ENCODE results near the gene CASK.

Gene CASK

DNA sequence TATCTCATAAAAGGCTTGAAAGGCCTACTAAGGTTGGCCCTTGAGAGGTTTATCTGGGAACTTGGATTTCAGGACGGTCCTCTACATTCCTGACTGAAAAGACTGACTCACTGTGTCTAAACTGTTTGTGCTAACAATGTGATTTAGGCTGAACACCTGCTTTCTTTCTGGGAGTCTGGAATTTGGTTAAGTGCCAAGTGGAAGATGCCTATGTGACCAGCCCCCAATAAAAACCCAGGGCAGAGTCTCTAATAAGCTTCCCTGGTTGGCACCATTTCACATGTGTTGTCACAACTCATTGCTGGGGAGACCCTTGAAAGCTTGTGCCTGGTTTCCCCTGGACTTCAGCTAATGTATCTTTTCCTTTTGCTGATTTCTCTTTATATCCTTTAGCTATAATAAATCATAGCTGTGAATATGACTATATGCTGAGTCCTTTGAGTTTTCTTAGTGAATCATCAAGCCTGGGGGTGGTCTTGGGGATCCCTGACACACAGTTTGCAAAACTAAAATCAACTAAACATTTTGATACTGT is 144.3 kb downstream of the CASK start:
- Histone ChIP-seq H3K36me3 (no peaks in the 10 kb centered on the region), H3K27ac (no peak overlapping the region), H3K9me3 (no peaks in the 10 kb centered on the region), H3K27me3 (no peaks in the 10 kb centered on the region), H3K4me3 (ENCODE audit: low read depth in 1 of 2, low read length in 1 of 2) (no peak overlapping the region), H3K4me1 (ENCODE audit: control insufficient read depth in 1 of 2, insufficient read depth in 1 of 2, low read depth in 1 of 2, low read length in 1 of 2) (no peaks in the 10 kb centered on the region)
- TF ChIP-seq, protein P1, sequence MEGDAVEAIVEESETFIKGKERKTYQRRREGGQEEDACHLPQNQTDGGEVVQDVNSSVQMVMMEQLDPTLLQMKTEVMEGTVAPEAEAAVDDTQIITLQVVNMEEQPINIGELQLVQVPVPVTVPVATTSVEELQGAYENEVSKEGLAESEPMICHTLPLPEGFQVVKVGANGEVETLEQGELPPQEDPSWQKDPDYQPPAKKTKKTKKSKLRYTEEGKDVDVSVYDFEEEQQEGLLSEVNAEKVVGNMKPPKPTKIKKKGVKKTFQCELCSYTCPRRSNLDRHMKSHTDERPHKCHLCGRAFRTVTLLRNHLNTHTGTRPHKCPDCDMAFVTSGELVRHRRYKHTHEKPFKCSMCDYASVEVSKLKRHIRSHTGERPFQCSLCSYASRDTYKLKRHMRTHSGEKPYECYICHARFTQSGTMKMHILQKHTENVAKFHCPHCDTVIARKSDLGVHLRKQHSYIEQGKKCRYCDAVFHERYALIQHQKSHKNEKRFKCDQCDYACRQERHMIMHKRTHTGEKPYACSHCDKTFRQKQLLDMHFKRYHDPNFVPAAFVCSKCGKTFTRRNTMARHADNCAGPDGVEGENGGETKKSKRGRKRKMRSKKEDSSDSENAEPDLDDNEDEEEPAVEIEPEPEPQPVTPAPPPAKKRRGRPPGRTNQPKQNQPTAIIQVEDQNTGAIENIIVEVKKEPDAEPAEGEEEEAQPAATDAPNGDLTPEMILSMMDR (IDR thresholded peaks at IDR 0.05) = no peak

DNA sequence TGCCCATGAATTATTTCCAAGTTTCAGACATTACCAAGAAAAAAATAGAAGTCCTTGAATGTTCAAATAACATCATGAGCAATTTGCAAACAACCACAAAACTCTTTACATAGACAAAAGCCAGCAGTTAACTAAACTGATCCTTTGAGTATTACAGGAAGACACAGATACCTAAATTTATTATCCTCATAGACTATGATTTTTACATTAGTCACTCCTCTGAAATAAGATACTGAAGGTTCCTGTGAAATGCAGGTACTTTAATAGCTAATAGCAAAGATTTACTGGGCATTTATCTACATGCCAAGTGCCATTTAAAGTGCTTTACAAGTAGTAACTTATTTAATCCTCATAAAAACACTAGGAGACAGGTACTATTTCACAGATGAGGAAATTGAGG is 161.7 kb downstream of the CASK start:
- H3K9me3 ChIP-seq = no peaks in the 10 kb centered on the region
- H3K4me1 ChIP-seq (ENCODE audit: control insufficient read depth in 1 of 2, insufficient read depth in 1 of 2, low read depth in 1 of 2, low read length in 1 of 2) = no peaks in the 10 kb centered on the region
- H3K36me3 ChIP-seq = no peaks in the 10 kb centered on the region
- TF ChIP-seq, protein P1 (IDR thresholded peaks at IDR 0.05) = no peak
- H3K27me3 ChIP-seq = no peaks in the 10 kb centered on the region
- H3K4me3 ChIP-seq (ENCODE audit: low read depth in 1 of 2, low read length in 1 of 2) = no peak overlapping the region
- no peak overlapping the region for H3K27ac ChIP-seq

DNA sequence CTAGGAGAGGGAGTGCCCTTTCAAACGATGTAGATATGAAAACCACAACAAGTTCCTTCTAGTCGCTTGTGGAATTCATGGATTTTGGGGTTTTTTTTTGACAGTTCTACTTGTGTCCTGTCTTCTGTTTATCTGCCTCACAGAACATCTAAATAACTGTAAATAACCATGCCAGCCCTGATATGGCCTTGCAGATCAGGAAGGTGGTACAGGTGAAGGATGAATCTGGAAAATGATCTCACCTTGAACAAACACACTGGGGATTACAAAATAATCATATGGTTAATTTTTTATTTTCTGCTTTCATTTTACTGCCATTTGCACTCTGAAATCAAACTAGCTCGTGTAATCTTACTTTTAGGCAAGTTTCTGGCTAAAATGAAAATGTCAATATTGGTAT is 162.2 kb downstream of the CASK start:
- H3K27ac ChIP-seq = no peak overlapping the region
- TF ChIP-seq, protein P1 (IDR thresholded peaks at IDR 0.05) = no peak
- H3K4me3 ChIP-seq (ENCODE audit: low read depth in 1 of 2, low read length in 1 of 2) = no peak overlapping the region
- H3K9me3 ChIP-seq = no peaks in the 10 kb centered on the region
- no peaks in the 10 kb centered on the region for H3K27me3 ChIP-seq
- H3K4me1 ChIP-seq (ENCODE audit: control insufficient read depth in 1 of 2, insufficient read depth in 1 of 2, low read depth in 1 of 2, low read length in 1 of 2) = no peaks in the 10 kb centered on the region
- no peaks in the 10 kb centered on the region for H3K36me3 ChIP-seq

DNA sequence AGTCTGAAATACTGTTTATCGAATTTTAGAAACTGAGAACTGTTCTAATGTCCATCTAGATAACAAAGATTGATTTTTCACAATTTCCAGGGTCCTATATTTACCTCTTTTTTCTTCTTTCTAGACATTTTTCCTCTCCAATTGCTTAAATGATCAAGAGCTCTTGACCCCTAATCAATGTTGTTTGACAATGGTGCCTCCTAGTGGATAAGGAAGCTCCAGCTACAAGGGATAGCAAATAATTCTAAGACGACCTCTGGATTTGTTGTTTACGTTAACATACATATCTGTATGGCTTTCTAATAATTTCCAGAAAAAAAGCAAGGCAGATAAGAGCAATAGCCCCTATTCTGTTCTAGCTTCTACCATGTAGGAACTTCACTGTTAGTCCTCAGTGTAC is 163.5 kb downstream of the CASK start:
- Histone ChIP-seq H3K4me1 (ENCODE audit: control insufficient read depth in 1 of 2, insufficient read depth in 1 of 2, low read depth in 1 of 2, low read length in 1 of 2) (no peaks in the 10 kb centered on the region), H3K27me3 (no peaks in the 10 kb centered on the region), H3K27ac (no peak overlapping the region), H3K4me3 (ENCODE audit: low read depth in 1 of 2, low read length in 1 of 2) (no peak overlapping the region), H3K9me3 (no peaks in the 10 kb centered on the region), H3K36me3 (no peaks in the 10 kb centered on the region)
- TF ChIP-seq, protein P1 (IDR thresholded peaks at IDR 0.05) = peak; percentile 41

DNA sequence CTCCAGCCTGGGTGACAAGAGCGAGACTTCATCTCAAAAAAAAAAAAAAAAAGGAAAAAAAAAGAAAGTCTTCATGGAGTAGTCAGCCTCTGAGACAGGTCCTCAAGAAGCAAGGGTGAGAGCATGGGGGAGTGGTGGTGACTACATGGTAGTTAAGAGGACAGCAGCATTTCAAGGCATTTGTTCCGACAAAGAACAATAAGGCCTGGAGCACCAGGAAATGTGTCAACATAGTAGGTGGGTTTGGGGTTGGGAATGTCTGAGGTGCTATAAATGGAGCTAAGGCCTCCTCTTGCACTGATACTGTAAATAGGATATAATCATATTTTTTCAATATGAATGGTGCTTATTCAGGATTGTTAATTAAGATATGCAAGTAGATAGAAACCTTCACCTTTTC is 165.0 kb downstream of the CASK start:
- Histone ChIP-seq H3K27me3 (no peaks in the 10 kb centered on the region), H3K9me3 (no peaks in the 10 kb centered on the region), H3K4me1 (ENCODE audit: control insufficient read depth in 1 of 2, insufficient read depth in 1 of 2, low read depth in 1 of 2, low read length in 1 of 2) (no peaks in the 10 kb centered on the region), H3K4me3 (ENCODE audit: low read depth in 1 of 2, low read length in 1 of 2) (no peak overlapping the region), H3K27ac (no peak overlapping the region), H3K36me3 (no peaks in the 10 kb centered on the region)
- TF ChIP-seq, protein P1 (IDR thresholded peaks at IDR 0.05) = no peak

DNA sequence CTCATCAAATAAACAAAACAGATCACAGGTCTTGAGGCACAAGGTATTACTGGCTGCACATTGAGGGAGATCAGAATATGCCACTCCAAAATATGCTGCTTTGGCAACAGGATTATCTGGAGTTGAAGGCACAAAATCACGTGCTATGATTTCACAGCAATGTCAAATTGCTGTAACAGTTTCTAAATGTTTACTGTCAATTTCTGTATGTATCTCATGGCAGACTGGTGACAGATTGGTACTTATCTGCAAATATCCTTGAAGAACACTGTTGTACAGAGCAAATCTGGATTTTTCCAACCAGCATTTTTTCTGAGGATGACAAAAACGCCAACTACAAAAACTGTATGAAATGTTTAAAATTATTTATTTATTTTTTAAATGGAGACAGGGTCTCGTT is 172.6 kb downstream of the CASK start:
- no peaks in the 10 kb centered on the region for H3K4me1 ChIP-seq (ENCODE audit: control insufficient read depth in 1 of 2, insufficient read depth in 1 of 2, low read depth in 1 of 2, low read length in 1 of 2)
- TF ChIP-seq, protein P1 (IDR thresholded peaks at IDR 0.05) = no peak

More for the DNA sequence above, 172.6 kb downstream of the CASK start:
- Histone ChIP-seq H3K27me3 (no peaks in the 10 kb centered on the region), H3K36me3 (no peaks in the 10 kb centered on the region), H3K9me3 (no peaks in the 10 kb centered on the region), H3K27ac (no peak overlapping the region), H3K4me3 (ENCODE audit: low read depth in 1 of 2, low read length in 1 of 2) (no peak overlapping the region)

All from neutrophil (primary cell).